HepG2 (cell line): ENCODE measurements around the gene NDUFB10. TPM values are rescaled to one million over a fixed set of nuclear protein-coding genes. Genes with fewer than 3 reads are reported as not detected.

Experiments
- CEBPG ChIP-seq: IDR thresholded peaks from 2 replicates; pipeline ENCODE4 v1.6.1; 2016
- HCFC1 ChIP-seq: fragments of 150-350 bp; IDR thresholded peaks from 2 replicates; pipeline ENCODE4 v1.6.1; 2014; ENCODE audit warnings: low read depth, low read length
- HIC2 ChIP-seq: sonication (generic); formaldehyde crosslinking; IDR thresholded peaks from 2 replicates; pipeline ENCODE4 v1.9.0; 2022; ENCODE audit warnings: low read depth, missing genetic modification reagents
- HNRNPH1 ChIP-seq: fragments of 200-400 bp; formaldehyde crosslinking; optimal IDR thresholded peaks from 2 replicates; pipeline ENCODE3; 2017; ENCODE audit warnings: mild to moderate bottlenecking, low read depth, low read length
- JUNB ChIP-seq: sonication (generic); formaldehyde crosslinking; IDR thresholded peaks from 2 replicates; pipeline ENCODE4 v1.8.0; 2022; ENCODE audit warnings: missing genetic modification reagents, mild to moderate bottlenecking, borderline replicate concordance
- MIER2 ChIP-seq: IDR thresholded peaks from 2 replicates; pipeline ENCODE4 v1.6.1; 2016; ENCODE audit warnings: missing biosample characterization, missing genetic modification reagents
- ONECUT2 ChIP-seq: sonication (generic); formaldehyde crosslinking; IDR thresholded peaks from 2 replicates; pipeline ENCODE4 v1.4.0; 2020; ENCODE audit warnings: missing genetic modification reagents
- RELA ChIP-seq: sonication (generic); formaldehyde crosslinking; IDR thresholded peaks from 2 replicates; pipeline ENCODE4 v1.4.0; 2020; ENCODE audit warnings: missing genetic modification reagents
- REPIN1 ChIP-seq: sonication (generic); formaldehyde crosslinking; IDR thresholded peaks from 2 replicates; pipeline ENCODE4 v1.8.0; 2022; ENCODE audit warnings: missing genetic modification reagents, low read depth, mild to moderate bottlenecking, borderline replicate concordance
- SKI ChIP-seq: fragments of 450-650 bp; IDR thresholded peaks from one replicate; pipeline ENCODE4 v1.6.1; 2018; ENCODE audit warnings: mild to moderate bottlenecking; ENCODE audit not compliant: partially characterized antibody
- SP140L ChIP-seq: sonication (generic); formaldehyde crosslinking; IDR thresholded peaks from 2 replicates; pipeline ENCODE4 v1.4.0; 2020; ENCODE audit warnings: missing genetic modification reagents, borderline replicate concordance
- TBP ChIP-seq: sonication (generic); formaldehyde crosslinking; IDR thresholded peaks from 2 replicates; pipeline ENCODE4 v1.5.0; 2020; ENCODE audit warnings: missing genetic modification reagents
- ZBTB42 ChIP-seq: sonication (generic); formaldehyde crosslinking; IDR thresholded peaks from 2 replicates; pipeline ENCODE4 v1.5.0; 2020; ENCODE audit warnings: mild to moderate bottlenecking, missing genetic modification reagents
- ZFP62 ChIP-seq: sonication (generic); formaldehyde crosslinking; IDR thresholded peaks from 2 replicates; pipeline ENCODE4 v1.4.0; 2020; ENCODE audit warnings: missing genetic modification reagents
- ZNF12 ChIP-seq: sonication (generic); formaldehyde crosslinking; IDR thresholded peaks from 2 replicates; pipeline ENCODE4 v1.5.0; 2020; ENCODE audit warnings: missing genetic modification reagents
- ZNF17 ChIP-seq: sonication (generic); formaldehyde crosslinking; IDR thresholded peaks from 2 replicates; pipeline ENCODE4 v1.5.0; 2020; ENCODE audit warnings: mild to moderate bottlenecking, missing genetic modification reagents
- ZNF20 ChIP-seq: sonication (generic); formaldehyde crosslinking; IDR thresholded peaks from 2 replicates; pipeline ENCODE4 v1.4.0; 2020; ENCODE audit warnings: mild to moderate bottlenecking, moderate library complexity, missing genetic modification reagents
- ZNF260 ChIP-seq: sonication (generic); formaldehyde crosslinking; IDR thresholded peaks from 2 replicates; pipeline ENCODE4 v1.4.0; 2020; ENCODE audit warnings: missing genetic modification reagents, low read depth, mild to moderate bottlenecking, borderline replicate concordance
- ZNF263 ChIP-seq: sonication (generic); formaldehyde crosslinking; IDR thresholded peaks from 2 replicates; pipeline ENCODE4 v1.4.0; 2020; ENCODE audit warnings: missing genetic modification reagents
- ZNF335 ChIP-seq: sonication (generic); formaldehyde crosslinking; IDR thresholded peaks from 2 replicates; pipeline ENCODE4 v1.4.0; 2020; ENCODE audit warnings: missing genetic modification reagents
- ZNF44 ChIP-seq: sonication (generic); formaldehyde crosslinking; IDR thresholded peaks from 2 replicates; pipeline ENCODE4 v1.5.1; 2020; ENCODE audit warnings: mild to moderate bottlenecking, missing genetic modification reagents
- ZNF441 ChIP-seq: sonication (generic); formaldehyde crosslinking; IDR thresholded peaks from 2 replicates; pipeline ENCODE4 v1.7.0; 2021; ENCODE audit warnings: missing genetic modification reagents, borderline replicate concordance
- ZNF552 ChIP-seq: sonication (generic); formaldehyde crosslinking; IDR thresholded peaks from 2 replicates; pipeline ENCODE4 v1.9.0; 2022; ENCODE audit warnings: missing genetic modification reagents, mild to moderate bottlenecking, borderline replicate concordance
- ZNF557 ChIP-seq: sonication (generic); formaldehyde crosslinking; IDR thresholded peaks from 2 replicates; pipeline ENCODE4 v1.4.0; 2020; ENCODE audit warnings: missing genetic modification reagents
- ZNF740 ChIP-seq: sonication (generic); formaldehyde crosslinking; IDR thresholded peaks from 2 replicates; pipeline ENCODE4 v1.4.0; 2020; ENCODE audit warnings: missing genetic modification reagents
- ZNF790 ChIP-seq: sonication (generic); formaldehyde crosslinking; IDR thresholded peaks from 2 replicates; pipeline ENCODE4 v1.8.0; 2022; ENCODE audit warnings: missing genetic modification reagents, mild to moderate bottlenecking, borderline replicate concordance
- polyA plus RNA-seq, 8 experiments: library from polyadenylated mRNA; depleted of rRNA in 3 of 8; stranded (reverse) in 7 of 8; unstranded in 1 of 8; fragments of >200 nt; fragmentation: Illumina TruSeq in 4 of 8; extraction: Trizol in 4 of 8; gene quantifications; 2 replicates each; pipeline versions ENCODE4 v1.2.1 to v1.2.3, GENCODE V29; 2011 to 2016; ENCODE audit warnings: low read depth in 4 of 8, missing spikeins in 1 of 8, mixed read lengths in 1 of 8; ENCODE audit not compliant: insufficient read depth in 1 of 8
- total RNA-seq, 5 experiments: library from RNA; depleted of rRNA; stranded (reverse); fragments of >200 nt; fragmentation: Illumina TruSeq; extraction: Trizol; gene quantifications; 2 replicates each; pipeline ENCODE4 v1.2.3, GENCODE V29; 2016; ENCODE audit warnings: low read depth in 1 of 5
- TF ChIP-seq, protein P1 (sequence below): sonication (generic); formaldehyde crosslinking; IDR thresholded peaks from 2 replicates; pipeline ENCODE4 v1.4.0; 2020; ENCODE audit warnings: mild to moderate bottlenecking, missing genetic modification reagents
- TF ChIP-seq, protein P2 (sequence below): sonication (generic); formaldehyde crosslinking; IDR thresholded peaks from 2 replicates; pipeline ENCODE4 v1.4.0; 2020; ENCODE audit warnings: missing genetic modification reagents

The NDUFB10 gene
- total and polyA plus RNA-seq, 2 of the 13 experiments (the other 11 are each of a cell fraction or from before 2014, with no cell fraction given) = 68.6 to 157 TPM

GRCh38 chr16:2009791-2010510 lies 50.6 kb downstream of the NDUFB10 start, which contains the start of gene ZNF598 (continued):
- TF ChIP-seq HIC2 = no peak
- no peak for TF ChIP-seq ZNF335
- TF ChIP-seq ZNF44 (CRISPR knock-in tag) = no peak
- no peak for TF ChIP-seq ONECUT2 (CRISPR knock-in tag)
- no peak for TF ChIP-seq TBP (CRISPR knock-in tag)
- TF ChIP-seq, protein P1, sequence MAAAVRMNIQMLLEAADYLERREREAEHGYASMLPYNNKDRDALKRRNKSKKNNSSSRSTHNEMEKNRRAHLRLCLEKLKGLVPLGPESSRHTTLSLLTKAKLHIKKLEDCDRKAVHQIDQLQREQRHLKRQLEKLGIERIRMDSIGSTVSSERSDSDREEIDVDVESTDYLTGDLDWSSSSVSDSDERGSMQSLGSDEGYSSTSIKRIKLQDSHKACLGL (CRISPR knock-in tag) = peak; percentile 90
- no peak for TF ChIP-seq RELA (CRISPR knock-in tag)
- TF ChIP-seq ZNF441 (CRISPR knock-in tag) = no peak; the same call in 1 of the 2 replicates
- no peak for TF ChIP-seq ZNF263 (CRISPR knock-in tag)
- TF ChIP-seq HCFC1 = peak; percentile 54
- TF ChIP-seq ZFP62 (CRISPR knock-in tag) = no peak
- no peak for TF ChIP-seq ZNF740 (CRISPR knock-in tag)
- TF ChIP-seq ZNF790 = peak; percentile 70; the same call in 1 of the 2 replicates
- no peak for TF ChIP-seq ZNF552
- no peak for TF ChIP-seq SKI
- no peak for TF ChIP-seq SP140L (CRISPR knock-in tag)
- no peak for TF ChIP-seq ZNF17 (CRISPR knock-in tag)
- 0 out of 2 replicates have a peak, but pooled peaks have one; percentile 60 for TF ChIP-seq ZNF20 (CRISPR knock-in tag)
- TF ChIP-seq ZBTB42 (CRISPR knock-in tag) = no peak; the same call in 1 of the 2 replicates
- TF ChIP-seq ZNF260 (CRISPR knock-in tag) = no peak
- TF ChIP-seq CEBPG (CRISPR knock-in tag) = no peak
- no peak for TF ChIP-seq ZNF557
- no peak for TF ChIP-seq ZNF12 (CRISPR knock-in tag)
- no peak for TF ChIP-seq JUNB (CRISPR knock-in tag)
- TF ChIP-seq, protein P2, sequence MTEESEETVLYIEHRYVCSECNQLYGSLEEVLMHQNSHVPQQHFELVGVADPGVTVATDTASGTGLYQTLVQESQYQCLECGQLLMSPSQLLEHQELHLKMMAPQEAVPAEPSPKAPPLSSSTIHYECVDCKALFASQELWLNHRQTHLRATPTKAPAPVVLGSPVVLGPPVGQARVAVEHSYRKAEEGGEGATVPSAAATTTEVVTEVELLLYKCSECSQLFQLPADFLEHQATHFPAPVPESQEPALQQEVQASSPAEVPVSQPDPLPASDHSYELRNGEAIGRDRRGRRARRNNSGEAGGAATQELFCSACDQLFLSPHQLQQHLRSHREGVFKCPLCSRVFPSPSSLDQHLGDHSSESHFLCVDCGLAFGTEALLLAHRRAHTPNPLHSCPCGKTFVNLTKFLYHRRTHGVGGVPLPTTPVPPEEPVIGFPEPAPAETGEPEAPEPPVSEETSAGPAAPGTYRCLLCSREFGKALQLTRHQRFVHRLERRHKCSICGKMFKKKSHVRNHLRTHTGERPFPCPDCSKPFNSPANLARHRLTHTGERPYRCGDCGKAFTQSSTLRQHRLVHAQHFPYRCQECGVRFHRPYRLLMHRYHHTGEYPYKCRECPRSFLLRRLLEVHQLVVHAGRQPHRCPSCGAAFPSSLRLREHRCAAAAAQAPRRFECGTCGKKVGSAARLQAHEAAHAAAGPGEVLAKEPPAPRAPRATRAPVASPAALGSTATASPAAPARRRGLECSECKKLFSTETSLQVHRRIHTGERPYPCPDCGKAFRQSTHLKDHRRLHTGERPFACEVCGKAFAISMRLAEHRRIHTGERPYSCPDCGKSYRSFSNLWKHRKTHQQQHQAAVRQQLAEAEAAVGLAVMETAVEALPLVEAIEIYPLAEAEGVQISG (CRISPR knock-in tag) = peak; percentile 99
- TF ChIP-seq REPIN1 (CRISPR knock-in tag) = no peak
- no peak for TF ChIP-seq HNRNPH1
- TF ChIP-seq MIER2 (CRISPR knock-in tag) = no peak
